ENCODE measurements around the gene PLCH1. TPM values are rescaled to one million over a fixed set of nuclear protein-coding genes. Genes with fewer than 3 reads are reported as not detected.

PLCH1 gene
- total and polyA plus RNA-seq, 9 of the 15 experiments (the other 6 are each of a cell fraction or from before 2014, with no cell fraction given), result 0.17 to 0.62 (median 0.40) TPM

DNA sequence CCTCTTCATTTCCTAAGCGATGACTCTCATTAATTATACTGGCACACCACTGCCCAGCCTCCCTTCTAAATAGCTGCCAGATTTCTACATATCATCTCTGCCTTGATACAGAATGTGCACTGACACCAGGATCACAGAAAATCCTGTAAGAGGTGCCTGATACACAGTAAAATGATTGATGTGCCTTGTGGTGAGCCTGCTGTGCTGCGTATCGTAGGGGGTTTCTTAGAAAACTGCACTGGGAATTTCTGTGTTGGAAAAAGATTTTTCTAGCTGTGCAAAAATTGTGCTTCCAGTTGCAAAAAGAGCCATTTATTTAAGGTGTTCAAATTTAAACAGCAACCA is 3.0 kb upstream of the PLCH1 start:
- Histone ChIP-seq H3K9ac (ENCODE audit: insufficient read depth in 1 of 2, low read depth in 2 of 2, low read length in 2 of 2) (no peak overlapping the region), H3K9me1 (ENCODE audit: control insufficient read depth, insufficient read depth, low read length) (no peaks in the 10 kb centered on the region), H3K27ac (ENCODE audit: extremely low read depth, low read depth, low read length) (no peak overlapping the region), H2AFZ (ENCODE audit: low read depth, low read length) (no peak overlapping the region), H3K4me1 (replicated peaks in 1 of 2; ENCODE audit: control insufficient read depth in 2 of 2, insufficient read depth in 2 of 2, low read length in 2 of 2) (peaks cover 7 to 17% of the 10 kb centered on the region in 2 experiments; a peak in 4 of 5 replicates), H3K4me2 (ENCODE audit: insufficient read depth, low read length) (no peak overlapping the region), H3K4me3 (no peak overlapping the region), H3K36me3 (ENCODE audit: control insufficient read depth, insufficient read depth, low read length) (no peaks in the 10 kb centered on the region), H3K79me2 (ENCODE audit: control insufficient read depth, insufficient read depth, low read length) (no peaks in the 10 kb centered on the region), H4K20me1 (replicated peaks; ENCODE audit: control insufficient read depth, insufficient read depth, low read length) (no peaks in the 10 kb centered on the region), H3K27me3 (ENCODE audit: control insufficient read depth in 2 of 2, insufficient read depth in 2 of 2, low read length in 2 of 2) (no peaks in the 10 kb centered on the region; a peak in 1 of 5 replicates), H3K9me3 (replicated peaks; ENCODE audit: control insufficient read depth, insufficient read depth, low read depth, low read length) (no peaks in the 10 kb centered on the region)
- FAIRE-seq (no peak), DNase-seq (ENCODE audit: extremely low read depth in 1 of 4, low spot score in 3 of 4) (no peak), ATAC-seq (no peak)
- in situ Hi-C loops (cut with MboI) (no loop called here), intact Hi-C loops (cut with micrococcal nuclease) (no loop called here)
- POLR2A ChIA-PET, result interaction anchor here (1.0 kb wide), 1 partner anchor 20 kb away, joined by 3 read pairs; no protein-coding TSS in a partner anchor
- CTCF ChIA-PET (ENCODE audit: low intra/inter-chr PET ratio), result no interaction called here
- WGBS (ENCODE audit: insufficient coverage, low coverage, missing lambda C conversion rate), result 31% methylated on average over 3 of the region's 3 CpGs
- TF ChIP-seq GTF2E2 (tag; IDR thresholded peaks at IDR 0.05) (no peak), ZBTB1 (CRISPR knock-in tag; IDR thresholded peaks at IDR 0.05; ENCODE audit: borderline replicate concordance, low read depth) (no peak), ZNF79 (CRISPR knock-in tag; IDR thresholded peaks at IDR 0.05; ENCODE audit: low read depth) (no peak), RBM22 (IDR thresholded peaks at IDR 0.05; ENCODE audit: low read depth, low read length, poor library complexity, severe bottlenecking) (no peak), DIDO1 (tag; IDR thresholded peaks at IDR 0.05; ENCODE audit: low read depth) (no peak), CSDE1 (IDR thresholded peaks at IDR 0.05) (no peak), HDAC6 (IDR thresholded peaks at IDR 0.05; ENCODE audit: low read depth, low read length) (no peak), NONO (IDR thresholded peaks at IDR 0.05; ENCODE audit: low read depth in 2 of 2, low read length in 1 of 2) (no peak), TBP (optimal IDR thresholded peaks at IDR 0.05; ENCODE audit: low read depth, low read length) (no peak)
- TF ChIP-seq, protein P1, sequence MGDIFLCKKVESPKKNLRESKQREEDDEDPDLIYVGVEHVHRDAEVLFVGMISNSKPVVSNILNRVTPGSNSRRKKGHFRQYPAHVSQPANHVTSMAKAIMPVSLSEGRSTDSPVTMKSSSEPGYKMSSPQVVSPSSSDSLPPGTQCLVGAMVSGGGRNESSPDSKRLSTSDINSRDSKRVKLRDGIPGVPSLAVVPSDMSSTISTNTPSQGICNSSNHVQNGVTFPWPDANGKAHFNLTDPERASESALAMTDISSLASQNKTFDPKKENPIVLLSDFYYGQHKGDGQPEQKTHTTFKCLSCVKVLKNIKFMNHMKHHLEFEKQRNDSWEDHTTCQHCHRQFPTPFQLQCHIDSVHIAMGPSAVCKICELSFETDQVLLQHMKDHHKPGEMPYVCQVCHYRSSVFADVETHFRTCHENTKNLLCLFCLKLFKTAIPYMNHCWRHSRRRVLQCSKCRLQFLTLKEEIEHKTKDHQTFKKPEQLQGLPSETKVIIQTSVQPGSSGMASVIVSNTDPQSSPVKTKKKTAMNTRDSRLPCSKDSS (IDR thresholded peaks at IDR 0.05; ENCODE audit: low read depth, partially characterized antibody), result no peak
- TF ChIP-seq, protein P2, sequence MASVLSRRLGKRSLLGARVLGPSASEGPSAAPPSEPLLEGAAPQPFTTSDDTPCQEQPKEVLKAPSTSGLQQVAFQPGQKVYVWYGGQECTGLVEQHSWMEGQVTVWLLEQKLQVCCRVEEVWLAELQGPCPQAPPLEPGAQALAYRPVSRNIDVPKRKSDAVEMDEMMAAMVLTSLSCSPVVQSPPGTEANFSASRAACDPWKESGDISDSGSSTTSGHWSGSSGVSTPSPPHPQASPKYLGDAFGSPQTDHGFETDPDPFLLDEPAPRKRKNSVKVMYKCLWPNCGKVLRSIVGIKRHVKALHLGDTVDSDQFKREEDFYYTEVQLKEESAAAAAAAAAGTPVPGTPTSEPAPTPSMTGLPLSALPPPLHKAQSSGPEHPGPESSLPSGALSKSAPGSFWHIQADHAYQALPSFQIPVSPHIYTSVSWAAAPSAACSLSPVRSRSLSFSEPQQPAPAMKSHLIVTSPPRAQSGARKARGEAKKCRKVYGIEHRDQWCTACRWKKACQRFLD (CRISPR knock-in tag; IDR thresholded peaks at IDR 0.05), result no peak
- BruUV-seq (replicated peaks), result no TSS peak

Data from K562 (cell line).